WTC11 (cell line): ENCODE results near the gene CSPG5.

Experiments
- CTCF ChIP-seq: fragments of 200-600 bp; IDR thresholded peaks from 2 replicates; pipeline ENCODE4 v1.8.0; 2022; ENCODE audit warnings: antibody characterized with exemption
- FOXJ3 ChIP-seq: sonication (generic); formaldehyde crosslinking; IDR thresholded peaks from 2 replicates; pipeline ENCODE4 v1.9.0; 2021; ENCODE audit warnings: missing genetic modification reagents, mild to moderate bottlenecking, borderline replicate concordance
- GABPB1 ChIP-seq: sonication (generic); formaldehyde crosslinking; IDR thresholded peaks from 2 replicates; pipeline ENCODE4 v1.8.1; 2023; ENCODE audit warnings: mild to moderate bottlenecking, missing genetic modification reagents
- IRF2 ChIP-seq: sonication (generic); formaldehyde crosslinking; IDR thresholded peaks from 2 replicates; pipeline ENCODE4 v1.8.0; 2022; ENCODE audit warnings: low read depth, missing genetic modification reagents, borderline replicate concordance
- USF2 ChIP-seq: sonication (generic); formaldehyde crosslinking; IDR thresholded peaks from 2 replicates; pipeline ENCODE4 v1.8.1; 2023; ENCODE audit warnings: mild to moderate bottlenecking, missing genetic modification reagents, moderate library complexity
- ZBTB43 ChIP-seq: sonication (generic); formaldehyde crosslinking; IDR thresholded peaks from 2 replicates; pipeline ENCODE4 v1.8.1; 2023; ENCODE audit warnings: mild to moderate bottlenecking, missing genetic modification reagents
- ZNF121 ChIP-seq: sonication (generic); formaldehyde crosslinking; IDR thresholded peaks from 2 replicates; pipeline ENCODE4 v1.8.0; 2023; ENCODE audit warnings: missing genetic modification reagents
- ZNF232 ChIP-seq: sonication (generic); formaldehyde crosslinking; IDR thresholded peaks from 2 replicates; pipeline ENCODE4 v1.8.0; 2022; ENCODE audit warnings: mild to moderate bottlenecking, missing genetic modification reagents

- no peak for TF ChIP-seq ZNF121 (CRISPR knock-in tag)
- no peak for TF ChIP-seq CTCF
- TF ChIP-seq FOXJ3 (CRISPR knock-in tag), result no peak
- TF ChIP-seq USF2, result no peak
- no peak for TF ChIP-seq ZBTB43
- no peak for TF ChIP-seq GABPB1 (CRISPR knock-in tag)
- TF ChIP-seq ZNF232 (CRISPR knock-in tag), result no peak
- TF ChIP-seq IRF2, result no peak
These were observed 32.9 kb upstream of the CSPG5 start for GRCh38 chr3:47611576-47611975.
